Skeletal muscle satellite cell (primary cell): Measurements from ENCODE around the gene GALNT13.

Experiments
- H3K27me3 ChIP-seq: 2 replicates; pipeline ENCODE4 v1.7.0; 2013; ENCODE audit warnings: low read length; ENCODE audit not compliant: control insufficient read depth, insufficient read depth
- H3K36me3 ChIP-seq: 2 replicates; pipeline ENCODE4 v1.7.0; 2013; ENCODE audit warnings: mild to moderate bottlenecking, control low read depth, low read length; ENCODE audit not compliant: insufficient read depth
- H3K4me1 ChIP-seq: 2 replicates; pipeline ENCODE4 v1.7.0; 2013; ENCODE audit warnings: low read length; ENCODE audit not compliant: control insufficient read depth, insufficient read depth
- H3K4me2 ChIP-seq: 2 replicates; pipeline ENCODE4 v1.7.0; 2013; ENCODE audit warnings: mild to moderate bottlenecking, low read length
- H3K4me3 ChIP-seq: 2 replicates; pipeline ENCODE4 v1.7.0; 2013; ENCODE audit warnings: low read length
- H3K9ac ChIP-seq: 2 replicates; pipeline ENCODE4 v1.7.0; 2013; ENCODE audit warnings: mild to moderate bottlenecking, low read depth, low read length, moderate library complexity
- H3K9me3 ChIP-seq: replicated peaks from 2 replicates; pipeline ENCODE4 v1.7.0; 2013; ENCODE audit warnings: mild to moderate bottlenecking, control low read depth, low read length

GALNT13 gene

DNA sequence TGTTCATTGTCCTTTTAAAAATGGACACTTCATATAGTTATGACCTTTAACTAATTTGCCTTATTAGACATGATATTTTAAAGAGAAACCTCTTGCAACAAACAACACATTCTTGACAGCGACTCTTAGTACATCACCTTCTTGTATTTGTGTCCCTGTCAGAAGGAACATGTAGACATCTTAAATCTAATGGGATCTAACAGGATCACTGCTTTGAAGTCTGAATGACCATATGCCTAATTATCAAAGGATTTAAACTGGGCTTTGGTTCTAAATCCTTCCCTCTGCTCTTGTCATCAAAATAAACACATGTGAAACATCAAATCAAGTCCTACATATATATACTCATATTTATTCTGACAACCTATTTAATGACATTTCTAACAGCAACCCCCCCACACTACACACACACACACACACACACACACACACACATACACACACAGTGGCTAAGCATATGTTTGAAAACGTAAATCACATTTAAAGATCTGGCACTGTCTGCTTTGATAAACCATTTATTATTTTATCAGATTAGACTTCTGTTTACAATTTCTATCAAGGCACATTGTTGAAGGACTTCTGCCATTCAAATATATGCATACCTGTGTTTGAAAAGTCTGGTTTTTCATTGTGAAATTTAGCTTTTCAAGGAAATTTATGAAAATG is 4.2 kb downstream of the GALNT13 start:
- Histone ChIP-seq H3K27me3 (peaks cover 26% of the 10 kb centered on the region), H3K9ac (no peak overlapping the region), H3K4me1 (no peaks in the 10 kb centered on the region), H3K36me3 (no peaks in the 10 kb centered on the region), H3K9me3 (no peaks in the 10 kb centered on the region), H3K4me2 (no peak overlapping the region), H3K4me3 (no peak overlapping the region)

DNA sequence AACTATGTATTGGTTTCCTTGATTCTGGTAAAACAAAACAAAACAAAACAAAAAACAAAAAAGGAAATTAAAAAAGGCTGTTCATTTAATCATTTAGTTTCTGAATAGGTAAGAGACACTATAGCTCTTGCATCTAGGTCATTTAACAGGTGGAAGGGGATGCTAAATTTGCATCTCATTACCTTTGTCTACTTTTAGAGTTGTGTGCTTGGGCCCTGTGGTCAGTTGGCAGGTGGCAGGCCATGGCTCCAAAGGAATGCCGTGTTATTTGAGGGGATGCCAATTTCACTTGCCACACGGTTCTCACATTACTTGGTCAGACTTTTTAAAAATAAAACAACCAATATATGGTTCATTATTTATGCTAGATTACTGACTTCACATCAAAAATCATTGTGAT is 9.2 kb downstream of the GALNT13 start:
- H3K4me3 ChIP-seq: no peak overlapping the region
- H3K36me3 ChIP-seq: no peaks in the 10 kb centered on the region
- H3K27me3 ChIP-seq: no peaks in the 10 kb centered on the region
- H3K4me2 ChIP-seq: no peak overlapping the region
- H3K9ac ChIP-seq: no peak overlapping the region
- H3K4me1 ChIP-seq: no peaks in the 10 kb centered on the region
- no peaks in the 10 kb centered on the region for H3K9me3 ChIP-seq

- Histone ChIP-seq H3K27me3 (no peaks in the 10 kb centered on the region), H3K9ac (no peak overlapping the region), H3K4me2 (no peak overlapping the region), H3K9me3 (no peaks in the 10 kb centered on the region), H3K4me3 (no peak overlapping the region), H3K4me1 (no peaks in the 10 kb centered on the region), H3K36me3 (no peaks in the 10 kb centered on the region)
These were observed 15.1 kb downstream of the GALNT13 start for GRCh38 chr2:153886833-153887232.

DNA sequence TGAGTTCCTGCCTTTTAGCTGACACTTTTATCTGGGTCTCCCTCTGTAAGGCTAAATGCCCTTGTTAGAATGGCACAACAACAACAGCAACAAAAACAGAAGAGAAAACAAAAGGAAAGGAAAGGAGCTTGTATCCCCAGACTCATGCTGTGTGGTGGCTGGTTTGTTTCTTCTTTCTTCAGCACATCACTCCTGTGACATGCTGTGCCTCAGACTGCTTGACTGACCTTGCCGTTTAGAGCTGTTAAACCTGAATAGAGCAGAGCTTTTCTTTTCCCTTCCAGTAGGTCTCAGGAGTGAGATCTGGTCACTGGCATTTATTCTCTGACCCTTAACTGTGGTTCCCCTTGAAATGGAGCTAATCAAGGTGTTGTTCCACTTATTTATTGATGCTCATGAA is 18.9 kb downstream of the GALNT13 start:
- no peak overlapping the region for H3K4me2 ChIP-seq

DNA sequence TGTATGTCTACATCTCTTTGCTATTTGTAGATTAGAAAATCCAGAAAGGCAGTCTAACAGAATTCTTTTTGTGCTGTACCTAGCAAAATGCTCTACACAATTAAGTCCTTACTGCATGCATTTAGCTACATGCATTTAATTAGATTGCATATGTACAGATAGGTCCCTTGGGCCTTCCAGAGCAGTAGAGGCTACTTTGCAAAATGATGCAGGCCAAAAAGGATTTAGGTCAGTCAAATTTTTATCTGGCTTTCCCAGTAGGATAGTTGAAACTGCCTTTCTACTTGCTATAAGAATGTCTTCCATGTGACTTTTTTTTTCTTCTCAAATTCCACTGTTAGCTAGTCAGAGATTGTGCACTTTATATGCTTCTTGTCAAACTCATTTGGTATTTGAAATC is 19.3 kb downstream of the GALNT13 start:
- no peak overlapping the region for H3K9ac ChIP-seq
- H3K4me2 ChIP-seq: no peak overlapping the region
- no peaks in the 10 kb centered on the region for H3K4me1 ChIP-seq

More for the DNA sequence above, 18.9 kb downstream of the GALNT13 start:
- H3K4me1 ChIP-seq: no peaks in the 10 kb centered on the region
- H3K9me3 ChIP-seq: no peaks in the 10 kb centered on the region
- no peak overlapping the region for H3K9ac ChIP-seq
- no peaks in the 10 kb centered on the region for H3K36me3 ChIP-seq
- no peak overlapping the region for H3K4me3 ChIP-seq
- no peaks in the 10 kb centered on the region for H3K27me3 ChIP-seq

GRCh38 chr2:153912798-153913396 is 41.2 kb downstream of the GALNT13 start:
- Histone ChIP-seq H3K4me1 (no peaks in the 10 kb centered on the region), H3K4me2 (no peak overlapping the region)

More for the DNA sequence above, 19.3 kb downstream of the GALNT13 start:
- H3K27me3 ChIP-seq: no peaks in the 10 kb centered on the region
- no peaks in the 10 kb centered on the region for H3K36me3 ChIP-seq
- no peak overlapping the region for H3K4me3 ChIP-seq
- H3K9me3 ChIP-seq: no peaks in the 10 kb centered on the region

DNA sequence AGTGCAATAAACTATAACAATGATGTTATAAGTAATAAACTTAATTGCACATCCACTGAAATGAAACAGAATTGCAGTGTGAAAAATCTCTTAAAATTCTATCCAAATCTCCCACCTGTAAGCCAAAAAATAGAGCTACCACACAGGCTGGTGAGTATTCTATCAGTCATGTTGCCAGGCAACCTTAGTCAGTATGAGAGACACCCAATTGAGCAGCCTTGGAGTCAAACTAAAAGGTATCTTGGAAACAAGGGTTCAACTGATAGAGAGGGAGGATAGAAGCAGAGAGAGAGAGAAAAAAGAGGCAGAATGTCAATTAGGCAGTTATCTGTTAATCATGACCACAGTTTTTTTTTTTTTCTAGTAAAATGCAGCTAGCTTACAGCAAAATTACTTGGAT is 45.8 kb downstream of the GALNT13 start:
- H3K9me3 ChIP-seq: no peaks in the 10 kb centered on the region
- H3K27me3 ChIP-seq: no peaks in the 10 kb centered on the region
- no peak overlapping the region for H3K4me3 ChIP-seq
- H3K9ac ChIP-seq: no peak overlapping the region
- H3K36me3 ChIP-seq: no peaks in the 10 kb centered on the region
- no peaks in the 10 kb centered on the region for H3K4me1 ChIP-seq
- no peak overlapping the region for H3K4me2 ChIP-seq

More at GRCh38 chr2:153912798-153913396, 41.2 kb downstream of the GALNT13 start:
- Histone ChIP-seq H3K27me3 (no peaks in the 10 kb centered on the region), H3K36me3 (no peaks in the 10 kb centered on the region), H3K9me3 (no peaks in the 10 kb centered on the region), H3K4me3 (no peak overlapping the region), H3K9ac (no peak overlapping the region)

- Histone ChIP-seq H3K4me1 (no peaks in the 10 kb centered on the region), H3K36me3 (no peaks in the 10 kb centered on the region), H3K4me3 (no peak overlapping the region), H3K27me3 (no peaks in the 10 kb centered on the region), H3K9me3 (no peaks in the 10 kb centered on the region), H3K4me2 (no peak overlapping the region), H3K9ac (no peak overlapping the region)
These were observed 63.8 kb downstream of the GALNT13 start for GRCh38 chr2:153935511-153935910.

DNA sequence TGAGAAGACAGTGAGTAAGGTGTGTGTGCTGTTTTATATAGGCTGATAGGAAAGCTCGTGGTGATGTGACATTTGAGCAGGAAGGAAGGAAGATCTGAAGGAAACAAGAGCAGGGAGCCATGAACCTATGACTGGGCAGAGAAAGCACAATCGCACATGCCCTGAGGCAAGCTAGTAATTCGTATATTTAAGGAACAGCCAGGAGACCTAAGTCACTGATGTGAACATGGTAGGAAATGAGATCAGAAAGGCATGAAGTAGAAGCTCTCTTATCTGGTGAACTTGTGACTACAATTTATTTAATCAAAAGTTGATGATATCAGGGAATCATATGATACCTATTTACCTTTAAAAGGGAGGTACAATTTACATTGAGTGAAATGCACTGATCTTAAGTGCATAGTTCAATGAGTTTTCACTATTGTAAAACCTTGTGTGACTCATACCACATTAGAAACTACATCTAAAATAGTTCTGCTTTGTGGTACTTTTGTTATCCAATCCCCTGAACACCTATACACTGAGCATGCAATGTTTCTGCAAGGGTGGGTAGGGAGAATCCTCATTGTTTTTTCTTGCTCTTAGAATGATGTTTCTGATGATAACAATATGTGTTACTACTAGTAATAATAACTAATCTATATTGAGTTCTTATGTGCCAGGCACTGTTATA is 67.5 kb downstream of the GALNT13 start:
- H3K27me3 ChIP-seq: no peaks in the 10 kb centered on the region
- no peak overlapping the region for H3K4me2 ChIP-seq
- H3K9me3 ChIP-seq: no peaks in the 10 kb centered on the region
- H3K9ac ChIP-seq: no peak overlapping the region
- no peak overlapping the region for H3K4me3 ChIP-seq
- no peaks in the 10 kb centered on the region for H3K36me3 ChIP-seq
- no peaks in the 10 kb centered on the region for H3K4me1 ChIP-seq

DNA sequence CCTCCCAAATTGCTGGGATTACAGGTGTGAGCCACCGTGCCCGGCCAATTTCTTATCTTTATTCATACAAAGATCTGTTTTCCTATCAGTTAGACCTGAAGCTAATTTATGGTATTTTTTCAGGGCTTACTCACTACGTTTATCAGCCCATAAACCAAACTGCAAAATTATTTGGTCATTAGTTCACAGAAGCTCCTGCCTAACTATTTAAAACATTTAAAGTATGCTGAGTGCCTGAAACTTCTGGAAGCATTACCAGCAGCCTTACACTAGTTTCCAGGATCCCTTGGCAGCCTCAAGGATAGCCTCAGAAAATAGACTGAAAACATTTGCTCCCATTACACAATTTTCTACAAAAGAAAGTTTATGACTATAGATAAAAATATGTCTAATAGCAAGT is 68.8 kb downstream of the GALNT13 start:
- no peaks in the 10 kb centered on the region for H3K27me3 ChIP-seq

DNA sequence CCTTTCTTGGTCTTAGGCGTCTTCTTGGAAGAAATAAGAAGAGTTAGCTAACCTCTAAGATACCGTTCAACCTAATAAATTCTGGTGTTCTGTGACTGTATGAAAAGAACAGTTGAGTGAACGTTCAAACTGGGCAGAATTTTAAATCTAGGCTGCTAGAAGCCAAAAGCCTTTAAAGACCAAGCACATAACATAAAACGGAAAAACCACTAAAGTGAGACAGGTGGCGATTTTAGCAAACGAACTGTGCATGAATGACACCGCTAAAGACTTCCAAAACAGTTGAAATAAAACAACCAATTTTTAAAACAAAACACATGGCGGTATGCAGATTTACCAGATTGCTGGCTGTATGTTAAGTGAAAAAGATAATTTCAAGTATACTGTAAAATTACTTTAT is 73.1 kb downstream of the GALNT13 start:
- Histone ChIP-seq H3K9ac (no peak overlapping the region), H3K4me2 (no peak overlapping the region), H3K36me3 (no peaks in the 10 kb centered on the region), H3K9me3 (no peaks in the 10 kb centered on the region), H3K27me3 (no peaks in the 10 kb centered on the region), H3K4me1 (no peaks in the 10 kb centered on the region), H3K4me3 (no peak overlapping the region)

More for the DNA sequence above, 68.8 kb downstream of the GALNT13 start:
- Histone ChIP-seq H3K9me3 (no peaks in the 10 kb centered on the region), H3K4me3 (no peak overlapping the region), H3K4me1 (no peaks in the 10 kb centered on the region), H3K4me2 (no peak overlapping the region), H3K9ac (no peak overlapping the region), H3K36me3 (no peaks in the 10 kb centered on the region)
